ENCODE data around the gene RALGAPA2. TPM values are rescaled to one million over a fixed set of nuclear protein-coding genes. Genes with fewer than 3 reads are reported as not detected.

RALGAPA2 gene
- total RNA-seq, 1 donor from 2014 or later = 88.9 TPM

GRCh38 chr20:20665606-20666332 is 46.7 kb downstream of the RALGAPA2 start:
- TF ChIP-seq CTCF (IDR thresholded peaks at IDR 0.05) = no peak
- ATAC-seq = no peak
- H3K36me3 ChIP-seq = no peaks in the 10 kb centered on the region
- H3K27me3 ChIP-seq = no peaks in the 10 kb centered on the region
- no peak overlapping the region for H3K27ac ChIP-seq
- H3K9me3 ChIP-seq = no peaks in the 10 kb centered on the region
- no peak overlapping the region for H3K4me3 ChIP-seq
- intact Hi-C loops (cut with DNase I) = no loop called here
- DNase-seq = no peak
- H3K4me1 ChIP-seq = peaks cover 41% of the 10 kb centered on the region

GRCh38 chr20:20664795-20665589 is 47.5 kb downstream of the RALGAPA2 start:
- DNase-seq (no peak), ATAC-seq (peak; percentile 83)
- intact Hi-C loops (cut with DNase I) = no loop called here
- Histone ChIP-seq H3K36me3 (no peaks in the 10 kb centered on the region), H3K4me3 (no peak overlapping the region), H3K27ac (no peak overlapping the region), H3K9me3 (no peaks in the 10 kb centered on the region), H3K4me1 (peaks cover 41% of the 10 kb centered on the region), H3K27me3 (no peaks in the 10 kb centered on the region)
- TF ChIP-seq CTCF (IDR thresholded peaks at IDR 0.05) = peak; percentile 52

GRCh38 chr20:20663841-20664240 is 48.6 kb downstream of the RALGAPA2 start:
- ATAC-seq (no peak), DNase-seq (no peak)
- Histone ChIP-seq H3K27ac (no peak overlapping the region), H3K27me3 (no peaks in the 10 kb centered on the region), H3K4me1 (peaks cover 33% of the 10 kb centered on the region), H3K36me3 (no peaks in the 10 kb centered on the region), H3K9me3 (no peaks in the 10 kb centered on the region), H3K4me3 (no peak overlapping the region)
- intact Hi-C loops (cut with DNase I) = no loop called here
- no peak for TF ChIP-seq CTCF (IDR thresholded peaks at IDR 0.05)

- Histone ChIP-seq H3K36me3 (no peaks in the 10 kb centered on the region), H3K9me3 (no peaks in the 10 kb centered on the region), H3K27ac (no peak overlapping the region), H3K4me3 (no peak overlapping the region), H3K4me1 (no peaks in the 10 kb centered on the region), H3K27me3 (no peaks in the 10 kb centered on the region)
- DNase-seq (no peak), ATAC-seq (no peak)
- TF ChIP-seq CTCF (IDR thresholded peaks at IDR 0.05) = no peak
- intact Hi-C loops (cut with DNase I) = no loop called here
These were observed 53.5 kb downstream of the RALGAPA2 start for GRCh38 chr20:20658871-20659431.

GRCh38 chr20:20658123-20658522 is 54.3 kb downstream of the RALGAPA2 start:
- TF ChIP-seq CTCF (IDR thresholded peaks at IDR 0.05) = no peak
- Histone ChIP-seq H3K9me3 (no peaks in the 10 kb centered on the region), H3K27ac (no peak overlapping the region), H3K36me3 (no peaks in the 10 kb centered on the region), H3K4me1 (no peaks in the 10 kb centered on the region), H3K27me3 (no peaks in the 10 kb centered on the region), H3K4me3 (no peak overlapping the region)
- no peak for ATAC-seq
- DNase-seq = no peak
- intact Hi-C loops (cut with DNase I) = no loop called here
